Mesenchymal stem cell (in vitro differentiated cells and primary cell): ENCODE results near the gene NOL4L.

Experiments used
- DNase-seq: peaks from one replicate; pipeline ENCODE4 v3.0.0-alpha.2; 2013
- H2AFZ ChIP-seq: one replicate; pipeline ENCODE4 v1.6.1; 2013; ENCODE audit warnings: low read depth, mild to moderate bottlenecking, control low read depth, inconsistent platforms, low read length, moderate library complexity
- H2AK5ac ChIP-seq: 2 replicates; pipeline ENCODE4 v1.6.1; 2013; ENCODE audit warnings: low read length, moderate library complexity, mild to moderate bottlenecking, inconsistent platforms; ENCODE audit not compliant: severe bottlenecking
- H2BK120ac ChIP-seq: one replicate; pipeline ENCODE4 v1.6.1; 2013; ENCODE audit warnings: low read depth, mild to moderate bottlenecking, inconsistent platforms, low read length, moderate library complexity
- H2BK12ac ChIP-seq, 2 experiments: one replicate each; pipeline ENCODE4 v1.6.1; 2013; ENCODE audit warnings: inconsistent platforms in 2 of 2, low read length in 2 of 2, mild to moderate bottlenecking in 2 of 2, moderate library complexity in 2 of 2, control low read depth in 1 of 2
- H2BK15ac ChIP-seq: one replicate; pipeline ENCODE4 v1.6.1; 2013; ENCODE audit warnings: mild to moderate bottlenecking, low read depth, inconsistent platforms; ENCODE audit not compliant: poor library complexity, severe bottlenecking
- H2BK5ac ChIP-seq: 2 replicates; pipeline ENCODE4 v1.6.1; 2013; ENCODE audit warnings: low read depth, mild to moderate bottlenecking, low read length, control low read depth, inconsistent platforms; ENCODE audit not compliant: poor library complexity, severe bottlenecking
- H3K14ac ChIP-seq, 2 experiments: one replicate each; pipeline ENCODE4 v1.6.1; 2013; ENCODE audit warnings: inconsistent platforms in 2 of 2, low read length in 2 of 2, control low read depth in 1 of 2, mild to moderate bottlenecking in 1 of 2, moderate library complexity in 1 of 2
- H3K18ac ChIP-seq, 2 experiments: one replicate each; pipeline ENCODE4 v1.6.1; 2013; ENCODE audit warnings: inconsistent platforms in 2 of 2, low read length in 2 of 2, control low read depth in 1 of 2, low read depth in 1 of 2, mild to moderate bottlenecking in 1 of 2
- H3K23ac ChIP-seq, 2 experiments: one replicate each; pipeline ENCODE4 v1.6.1; 2013; ENCODE audit warnings: inconsistent platforms in 2 of 2, low read length in 2 of 2, mild to moderate bottlenecking in 2 of 2, moderate library complexity in 2 of 2, control low read depth in 1 of 2
- H3K27ac ChIP-seq: 2 replicates; pipeline ENCODE4 v1.5.1; 2013; ENCODE audit warnings: mild to moderate bottlenecking, moderate library complexity, low read length, control low read depth, inconsistent platforms; ENCODE audit not compliant: poor library complexity, severe bottlenecking
- H3K27me3 ChIP-seq, 2 experiments: 2 replicates each; pipeline versions ENCODE4 v1.6.1 to v1.7.0; 2013; ENCODE audit warnings: low read length in 2 of 2, mild to moderate bottlenecking in 2 of 2, moderate library complexity in 2 of 2, control low read depth in 1 of 2, inconsistent platforms in 1 of 2; ENCODE audit not compliant: control insufficient read depth in 1 of 2, insufficient read depth in 1 of 2
- H3K36me3 ChIP-seq, 2 experiments: 2 replicates each; pipeline versions ENCODE4 v1.6.1 to v1.7.0; 2013; ENCODE audit warnings: low read length in 2 of 2, control low read depth in 1 of 2, inconsistent platforms in 1 of 2, low read depth in 1 of 2, mild to moderate bottlenecking in 1 of 2; ENCODE audit not compliant: insufficient read depth in 2 of 2, control insufficient read depth in 1 of 2
- H3K4ac ChIP-seq, 2 experiments: one replicate each; pipeline ENCODE4 v1.6.1; 2013; ENCODE audit warnings: inconsistent platforms in 2 of 2, low read length in 2 of 2, mild to moderate bottlenecking in 2 of 2, moderate library complexity in 2 of 2, control low read depth in 1 of 2, low read depth in 1 of 2
- H3K4me1 ChIP-seq: 2 replicates; pipeline ENCODE4 v1.6.1; 2013; ENCODE audit warnings: low read depth, low read length, control low read depth; ENCODE audit not compliant: control insufficient read depth, insufficient read depth
- H3K4me2 ChIP-seq: 2 replicates; pipeline ENCODE4 v1.6.1; 2013; ENCODE audit warnings: low read length, mild to moderate bottlenecking, inconsistent platforms; ENCODE audit not compliant: poor library complexity, severe bottlenecking
- H3K4me3 ChIP-seq, 2 experiments: 2 replicates each; pipeline versions ENCODE4 v1.5.1 to v1.7.0; 2013; ENCODE audit warnings: low read length in 2 of 2, mild to moderate bottlenecking in 2 of 2, control low read depth in 1 of 2, low read depth in 1 of 2; ENCODE audit not compliant: insufficient read depth in 1 of 2
- H3K79me1 ChIP-seq: replicated peaks from 2 replicates; pipeline ENCODE4 v1.6.1; 2013; ENCODE audit warnings: mild to moderate bottlenecking, control low read depth, low read length, inconsistent platforms; ENCODE audit not compliant: poor library complexity, severe bottlenecking
- H3K9ac ChIP-seq: 2 replicates; pipeline ENCODE4 v1.7.0; 2013; ENCODE audit warnings: mild to moderate bottlenecking, low read length, moderate library complexity
- H3K9me3 ChIP-seq: 2 replicates; pipeline ENCODE4 v1.7.0; 2013; ENCODE audit warnings: mild to moderate bottlenecking, low read length; ENCODE audit not compliant: control insufficient read depth
- H4K8ac ChIP-seq: one replicate; pipeline ENCODE4 v1.6.1; 2013; ENCODE audit warnings: inconsistent platforms, mild to moderate bottlenecking, low read length, moderate library complexity
- H4K91ac ChIP-seq: one replicate; pipeline ENCODE4 v1.6.1; 2013; ENCODE audit warnings: mild to moderate bottlenecking, low read length, inconsistent platforms
- WGBS: methylation state at CpG from one replicate; pipeline ENCODE4 v1.1.7; 2013; ENCODE audit warnings: mixed read lengths; 5-methylcytosine and 5-hydroxymethylcytosine counted together

The NOL4L gene

GRCh38 chr20:32418376-32418775, 166.8 kb downstream of the NOL4L start:
- no peak overlapping the region for H2BK120ac ChIP-seq
- H4K91ac ChIP-seq: no peak overlapping the region
- H2BK5ac ChIP-seq: no peak overlapping the region
- peaks cover 4% of the 10 kb centered on the region for H3K4me1 ChIP-seq
- H3K36me3 ChIP-seq: peaks cover 0 to 4% of the 10 kb centered on the region in 2 experiments
- H2BK12ac ChIP-seq: no peak overlapping the region
- DNase-seq: no peak
- H3K4ac ChIP-seq: no peak overlapping the region
- no peak overlapping the region for H3K4me3 ChIP-seq
- no peak overlapping the region for H3K9ac ChIP-seq
- H3K27ac ChIP-seq: no peak overlapping the region
- no peak overlapping the region for H3K23ac ChIP-seq
- no peak overlapping the region for H2AK5ac ChIP-seq
- H4K8ac ChIP-seq: no peak overlapping the region
- no peak overlapping the region for H3K4me2 ChIP-seq
- no peaks in the 10 kb centered on the region for H3K9me3 ChIP-seq
- no peak overlapping the region for H2BK15ac ChIP-seq
- no peak overlapping the region for H2AFZ ChIP-seq
- no peak overlapping the region for H3K18ac ChIP-seq
- H3K14ac ChIP-seq: no peak overlapping the region
- WGBS: 92% methylated on average over 1 of the region's 2 CpGs
- H3K79me1 ChIP-seq: peaks cover 14% of the 10 kb centered on the region
- no peaks in the 10 kb centered on the region for H3K27me3 ChIP-seq

GRCh38 chr20:32416206-32416605, 168.9 kb downstream of the NOL4L start:
- Histone ChIP-seq H2AFZ (no peak overlapping the region), H3K4me1 (peaks cover 4% of the 10 kb centered on the region)
- DNase-seq: no peak

GRCh38 chr20:32415494-32415893, 169.6 kb downstream of the NOL4L start:
- H3K4me2 ChIP-seq: no peak overlapping the region
- H3K27me3 ChIP-seq: no peaks in the 10 kb centered on the region
- no peak overlapping the region for H4K8ac ChIP-seq
- no peak overlapping the region for H3K18ac ChIP-seq
- peaks cover 17% of the 10 kb centered on the region for H3K79me1 ChIP-seq
- H3K14ac ChIP-seq: no peak overlapping the region
- no peak overlapping the region for H4K91ac ChIP-seq
- peaks cover 1 to 3% of the 10 kb centered on the region in 2 experiments for H3K36me3 ChIP-seq
- no peak overlapping the region for H2AK5ac ChIP-seq
- no peaks in the 10 kb centered on the region for H3K9me3 ChIP-seq
- no peak overlapping the region for H2AFZ ChIP-seq
- H2BK12ac ChIP-seq: no peak overlapping the region
- no peak overlapping the region for H3K4ac ChIP-seq
- no peak overlapping the region for H3K4me3 ChIP-seq
- no peak overlapping the region for H2BK15ac ChIP-seq
- no peak overlapping the region for H2BK120ac ChIP-seq
- no peak overlapping the region for H2BK5ac ChIP-seq
- H3K27ac ChIP-seq: no peak overlapping the region
- no peak for DNase-seq
- H3K9ac ChIP-seq: no peak overlapping the region
- WGBS: 56% methylated on average over 2 of the region's 2 CpGs
- H3K4me1 ChIP-seq: peaks cover 4% of the 10 kb centered on the region
- H3K23ac ChIP-seq: no peak overlapping the region

More at GRCh38 chr20:32416206-32416605, 168.9 kb downstream of the NOL4L start:
- H3K23ac ChIP-seq: no peak overlapping the region
- no peak overlapping the region for H2BK5ac ChIP-seq
- H3K36me3 ChIP-seq: peaks cover 0 to 3% of the 10 kb centered on the region in 2 experiments
- no peak overlapping the region for H2BK15ac ChIP-seq
- no peak overlapping the region for H4K8ac ChIP-seq
- H3K9ac ChIP-seq: no peak overlapping the region
- H2AK5ac ChIP-seq: no peak overlapping the region
- no peak overlapping the region for H3K4me2 ChIP-seq
- H4K91ac ChIP-seq: no peak overlapping the region
- no peak overlapping the region for H2BK12ac ChIP-seq
- no peak overlapping the region for H3K4me3 ChIP-seq
- H3K27ac ChIP-seq: no peak overlapping the region
- H3K9me3 ChIP-seq: no peaks in the 10 kb centered on the region
- no peak overlapping the region for H2BK120ac ChIP-seq
- H3K4ac ChIP-seq: no peak overlapping the region
- no peak overlapping the region for H3K18ac ChIP-seq
- 96% methylated on average over 1 of the region's 2 CpGs for WGBS
- H3K27me3 ChIP-seq: no peaks in the 10 kb centered on the region
- H3K14ac ChIP-seq: no peak overlapping the region
- H3K79me1 ChIP-seq: peaks cover 17% of the 10 kb centered on the region

GRCh38 chr20:32411955-32412706, 173.0 kb downstream of the NOL4L start:
- Histone ChIP-seq H3K27me3 (no peaks in the 10 kb centered on the region), H3K23ac (no peak overlapping the region), H3K4me3 (no peak overlapping the region), H3K9ac (no peak overlapping the region), H2AK5ac (no peak overlapping the region), H3K14ac (no peak overlapping the region), H4K8ac (no peak overlapping the region), H3K4me2 (no peak overlapping the region), H2BK5ac (no peak overlapping the region), H2BK12ac (no peak overlapping the region), H3K4ac (no peak overlapping the region), H2AFZ (no peak overlapping the region), H2BK120ac (no peak overlapping the region), H3K18ac (no peak overlapping the region), H4K91ac (no peak overlapping the region), H3K36me3 (peaks cover 9 to 10% of the 10 kb centered on the region in 2 experiments), H3K79me1 (peaks cover 16% of the 10 kb centered on the region), H3K9me3 (no peaks in the 10 kb centered on the region), H3K27ac (no peak overlapping the region), H2BK15ac (no peak overlapping the region), H3K4me1 (peaks cover 2% of the 10 kb centered on the region)
- DNase-seq: no peak
- WGBS: 99% methylated on average over 2 of the region's 2 CpGs
